Upper lobe of left lung (tissue), 6 donors: ENCODE results near the gene GP1BB. TPM values are rescaled to one million over a fixed set of nuclear protein-coding genes. Genes with fewer than 3 reads are reported as not detected.

Source experiments
- ATAC-seq, 2 donors: fragments of 200-7000 bp; cut with Tn5 transposase; one replicate each; pipeline ENCODE4 v1.9.1; 2022; ENCODE audit warnings: mild to moderate bottlenecking in 2 of 2, moderate library complexity in 2 of 2; ENCODE audit not compliant: low FRiP score in 2 of 2
- DNase-seq, 2 donors: peaks; one replicate each; pipeline ENCODE4 v3.0.0-alpha.2; 2019 to 2020
- H3K27ac ChIP-seq, 4 donors: fragments of 200-600 bp; sonication (generic); one replicate each; pipeline ENCODE4 v1.5.1; 2016 to 2019
- H3K27me3 ChIP-seq, 4 donors: fragments of 200-600 bp; sonication (generic); one replicate each; pipeline ENCODE4 v1.5.1; 2017 to 2019
- H3K36me3 ChIP-seq, 4 donors: fragments of 200-600 bp; sonication (generic); one replicate each; pipeline ENCODE4 v1.5.1; 2016 to 2019
- H3K4me1 ChIP-seq, 4 donors: fragments of 200-600 bp; sonication (generic); one replicate each; pipeline ENCODE4 v1.5.1; 2018 to 2019
- H3K4me3 ChIP-seq, 4 donors: fragments of 200-600 bp; sonication (generic); one replicate each; pipeline ENCODE4 v1.5.1; 2017 to 2019; ENCODE audit warnings: mild to moderate bottlenecking in 2 of 4, moderate library complexity in 1 of 4
- H3K9me3 ChIP-seq, 4 donors: fragments of 200-600 bp; sonication (generic); one replicate each; pipeline ENCODE4 v1.5.1; 2018 to 2019
- CTCF ChIP-seq, 6 experiments: fragments of 450-650 bp in 4 of 6; fragments of 200-600 bp in 2 of 6; sonication (generic) in 2 of 6; IDR thresholded peaks; one replicate each; pipeline ENCODE4 v1.5.1; 2016 to 2019; ENCODE audit warnings: antibody characterized with exemption in 6 of 6
- EP300 ChIP-seq, 4 donors: sonication (generic); formaldehyde crosslinking; IDR thresholded peaks; one replicate each; pipeline ENCODE4 v1.5.1; 2017; ENCODE audit warnings: antibody characterized with exemption in 4 of 4, control low read depth in 2 of 4
- POLR2A ChIP-seq, 4 donors: fragments of 450-650 bp; IDR thresholded peaks; one replicate each; pipeline ENCODE4 v1.5.1; 2016 to 2017; ENCODE audit warnings: antibody characterized with exemption in 4 of 4, mild to moderate bottlenecking in 2 of 4
- POLR2AphosphoS5 ChIP-seq, 2 donors: sonication (generic); formaldehyde crosslinking; IDR thresholded peaks; one replicate each; pipeline ENCODE4 v1.5.1; 2017; ENCODE audit warnings: antibody characterized with exemption in 2 of 2
- WGBS, 2 donors: methylation state at CpG; one replicate each; pipeline ENCODE4 v1.1.5; 2017 to 2018; 5-methylcytosine and 5-hydroxymethylcytosine counted together
- total RNA-seq, 6 donors: library from RNA; depleted of rRNA in 4 of 6; stranded (reverse); fragments of >200 nt in 4 of 6; gene quantifications; one replicate each; pipeline versions ENCODE4 v1.1.0 to v1.2.1, GENCODE V29; 2016 to 2021
- donor health status: DM: no; HTN: no; CAD: no; lungs with moderate emphysema.
- donor health status: DM: no; HTN: yes; CAD: no; lungs with severe emphysema.

The GP1BB gene
- total RNA-seq, 6 donors from 2014 or later: 1.5 to 23.7 (median 6.6) TPM

DNA sequence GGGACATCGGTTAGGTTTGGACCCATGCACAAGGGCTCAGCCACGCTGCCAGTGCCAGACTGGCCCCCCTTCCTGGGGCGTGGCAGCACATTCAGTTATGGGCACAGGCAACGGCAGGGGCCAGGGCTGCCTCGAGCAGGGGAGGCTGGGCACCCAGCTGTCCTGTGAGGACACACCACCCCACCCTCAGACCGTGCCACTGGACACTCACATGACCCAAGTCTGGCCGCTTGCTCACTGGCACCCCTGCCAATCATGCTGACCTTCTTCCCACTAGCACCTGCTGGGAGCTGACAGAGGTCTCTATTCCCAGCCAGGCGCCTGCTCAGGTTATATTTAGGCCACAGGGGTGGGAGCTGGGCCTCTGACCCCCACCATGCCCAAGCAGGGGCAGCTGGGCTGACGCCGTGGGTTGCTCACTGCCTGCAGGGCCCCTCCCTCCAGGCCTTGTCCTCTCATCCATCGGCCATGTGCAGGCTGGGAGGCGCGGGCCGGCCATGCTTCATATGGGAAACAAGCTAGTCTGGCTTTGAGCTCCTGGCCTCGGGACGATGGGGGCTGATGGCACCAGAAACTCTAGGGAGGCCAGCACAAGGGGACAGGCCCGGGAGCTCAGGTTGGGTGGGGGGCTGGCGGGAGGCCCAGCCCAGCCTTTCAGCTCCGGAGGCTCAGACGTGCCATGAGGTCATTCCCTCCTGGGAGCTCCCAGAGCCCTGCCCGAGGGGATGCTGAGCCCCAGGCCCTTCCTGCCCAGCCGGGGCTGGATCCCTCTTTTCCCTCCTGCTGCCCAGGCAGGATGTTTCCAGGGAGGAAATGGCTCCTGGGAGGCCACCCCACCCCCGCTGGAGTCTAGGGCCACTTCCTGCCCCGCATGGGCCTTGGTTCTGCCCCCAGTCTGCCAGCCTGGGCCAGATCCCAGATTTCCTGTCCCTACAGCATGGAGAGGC is 22.1 kb downstream of the GP1BB start:
- DNase-seq (peak in 1 of 2 donors; percentile 82), ATAC-seq (no peak)
- Histone ChIP-seq H3K27me3 (no peaks in the 10 kb centered on the region), H3K36me3 (no peaks in the 10 kb centered on the region), H3K4me1 (no peaks in the 10 kb centered on the region), H3K27ac (no peak overlapping the region), H3K4me3 (no peak overlapping the region), H3K9me3 (no peaks in the 10 kb centered on the region)
- 57 to 77% methylated on average over 10 to 23 of the region's 24 CpGs for WGBS, 2 donors
- TF ChIP-seq POLR2AphosphoS5 (IDR thresholded peaks at IDR 0.05): no peak
- TF ChIP-seq POLR2A (IDR thresholded peaks at IDR 0.05): no peak
- no peak for TF ChIP-seq EP300 (IDR thresholded peaks at IDR 0.05)
- TF ChIP-seq CTCF (IDR thresholded peaks at IDR 0.05): no peak

- H3K27ac ChIP-seq: no peak overlapping the region
- peak in 1 of 2 donors; percentile 63 for DNase-seq
- no peaks in the 10 kb centered on the region for H3K4me1 ChIP-seq
- no peak for ATAC-seq
- no peak overlapping the region for H3K4me3 ChIP-seq
- no peaks in the 10 kb centered on the region for H3K36me3 ChIP-seq
- 93% methylated on average over 3 to 13 of the region's 13 CpGs for WGBS, 2 donors
- no peaks in the 10 kb centered on the region for H3K27me3 ChIP-seq
- TF ChIP-seq EP300 (IDR thresholded peaks at IDR 0.05) (no peak), POLR2A (IDR thresholded peaks at IDR 0.05) (no peak), CTCF (IDR thresholded peaks at IDR 0.05) (no peak)
- no peaks in the 10 kb centered on the region for H3K9me3 ChIP-seq
Measured at GRCh38 chr22:19746726-19747125, 23.4 kb downstream of the GP1BB start.

DNA sequence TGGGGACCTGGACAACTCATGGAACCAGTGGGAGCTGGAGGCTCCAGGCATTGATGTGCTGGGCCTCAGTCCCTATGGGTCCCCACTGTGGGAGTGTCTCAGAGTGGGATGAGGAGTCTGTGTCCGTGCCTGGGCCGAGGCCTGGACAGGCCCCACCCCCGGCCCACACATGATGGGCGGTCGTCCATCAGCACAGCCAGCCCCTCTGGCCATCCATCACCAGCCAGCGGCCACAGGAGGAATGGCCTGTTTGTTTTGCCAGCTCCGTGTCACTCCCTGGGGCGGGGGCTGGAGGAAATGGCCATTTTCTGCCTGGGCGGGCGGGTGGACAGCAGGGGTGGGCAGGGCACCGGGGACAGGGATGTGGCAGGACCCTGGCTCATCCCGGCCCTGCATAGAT is 24.2 kb downstream of the GP1BB start:
- DNase-seq: peak in 1 of 2 donors; percentile 60

DNA sequence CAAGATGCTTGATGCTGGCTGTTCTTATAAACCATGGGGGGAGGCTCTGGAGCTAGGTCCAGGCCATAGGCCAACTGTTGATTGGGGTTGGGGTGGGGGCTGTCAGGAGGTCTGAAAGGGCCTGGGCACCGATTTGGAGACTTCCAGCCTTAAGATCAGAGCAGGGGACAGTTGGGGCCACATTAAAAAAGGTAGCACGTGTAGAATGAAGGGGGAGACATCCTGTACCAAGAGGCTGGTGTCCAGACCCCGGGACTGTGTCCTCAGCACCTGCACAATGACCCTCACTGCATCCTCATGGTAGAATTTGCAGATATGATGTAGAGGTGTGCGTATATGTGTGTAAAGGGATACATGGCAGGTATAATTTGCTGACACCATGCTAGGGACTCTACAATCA is 24.8 kb downstream of the GP1BB start:
- ATAC-seq (no peak), DNase-seq (no peak)
- 61 to 81% methylated on average over 3 to 4 of the region's 4 CpGs for WGBS, 2 donors
- Histone ChIP-seq H3K27ac (no peak overlapping the region), H3K36me3 (no peaks in the 10 kb centered on the region), H3K4me3 (no peak overlapping the region), H3K27me3 (no peaks in the 10 kb centered on the region), H3K4me1 (no peaks in the 10 kb centered on the region), H3K9me3 (no peaks in the 10 kb centered on the region)
- TF ChIP-seq POLR2AphosphoS5 (IDR thresholded peaks at IDR 0.05) (no peak), EP300 (IDR thresholded peaks at IDR 0.05) (no peak), CTCF (IDR thresholded peaks at IDR 0.05) (no peak), POLR2A (IDR thresholded peaks at IDR 0.05) (no peak)

More for the DNA sequence above, 24.2 kb downstream of the GP1BB start:
- Histone ChIP-seq H3K9me3 (no peaks in the 10 kb centered on the region), H3K27me3 (no peaks in the 10 kb centered on the region), H3K27ac (no peak overlapping the region), H3K4me1 (no peaks in the 10 kb centered on the region), H3K36me3 (no peaks in the 10 kb centered on the region), H3K4me3 (no peak overlapping the region)
- no peak for ATAC-seq
- 88% methylated on average over 6 of the region's 12 CpGs; no CpG with 5 or more reads in 1 of the 2 donors for WGBS, 2 donors
- TF ChIP-seq POLR2A (IDR thresholded peaks at IDR 0.05): no peak
- TF ChIP-seq CTCF (IDR thresholded peaks at IDR 0.05): no peak
- TF ChIP-seq EP300 (IDR thresholded peaks at IDR 0.05): no peak
